Measurements from ENCODE around the gene GHDC. TPM values are rescaled to one million over a fixed set of nuclear protein-coding genes. Genes with fewer than 3 reads are reported as not detected.
"Not testable (repeated sequence)": the region's sequence is repeated elsewhere in the genome, so short reads cannot be mapped to it uniquely, and the experiment has no call there.

GHDC gene
- total and polyA plus RNA-seq, 9 donors = 8.2 to 15.8 (median 10.5) TPM

DNA sequence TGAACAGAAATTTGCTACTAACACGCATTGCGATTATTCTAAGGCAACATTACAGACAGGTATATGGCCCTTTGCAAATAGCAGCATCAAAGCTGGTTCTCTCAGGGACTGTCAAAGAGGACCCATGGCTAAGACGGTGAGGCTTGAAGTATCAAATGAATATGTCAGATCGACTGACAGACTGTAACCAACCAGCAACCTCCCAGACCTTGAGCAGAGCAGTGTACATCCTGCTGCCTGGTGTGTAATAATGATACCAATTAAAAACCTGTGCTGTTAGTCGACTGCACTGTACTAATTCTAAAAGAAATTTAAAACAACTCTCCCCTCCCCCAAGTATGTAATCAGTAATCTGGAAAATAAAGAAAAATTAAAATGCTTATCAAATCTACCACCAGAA lies 35.9 kb upstream of the GHDC start:
- Histone ChIP-seq H3K36me3 (ENCODE audit: control insufficient read depth, insufficient read depth, low read length) (peaks cover 6% of the 10 kb centered on the region), H3K4me1 (ENCODE audit: control insufficient read depth, insufficient read depth, low read length) (peaks cover 14% of the 10 kb centered on the region), H3K4me3 (ENCODE audit: low read length) (no peak overlapping the region), H3K27ac (ENCODE audit: low read length) (no peak overlapping the region), H3K27me3 (ENCODE audit: control insufficient read depth, insufficient read depth, low read length) (no peaks in the 10 kb centered on the region), H3K9me3 (replicated peaks; ENCODE audit: control insufficient read depth, low read depth, low read length) (no peaks in the 10 kb centered on the region)
- no peak for DNase-seq
- 100% methylated on average over 2 of the region's 5 CpGs for WGBS (ENCODE audit: insufficient coverage)

DNA sequence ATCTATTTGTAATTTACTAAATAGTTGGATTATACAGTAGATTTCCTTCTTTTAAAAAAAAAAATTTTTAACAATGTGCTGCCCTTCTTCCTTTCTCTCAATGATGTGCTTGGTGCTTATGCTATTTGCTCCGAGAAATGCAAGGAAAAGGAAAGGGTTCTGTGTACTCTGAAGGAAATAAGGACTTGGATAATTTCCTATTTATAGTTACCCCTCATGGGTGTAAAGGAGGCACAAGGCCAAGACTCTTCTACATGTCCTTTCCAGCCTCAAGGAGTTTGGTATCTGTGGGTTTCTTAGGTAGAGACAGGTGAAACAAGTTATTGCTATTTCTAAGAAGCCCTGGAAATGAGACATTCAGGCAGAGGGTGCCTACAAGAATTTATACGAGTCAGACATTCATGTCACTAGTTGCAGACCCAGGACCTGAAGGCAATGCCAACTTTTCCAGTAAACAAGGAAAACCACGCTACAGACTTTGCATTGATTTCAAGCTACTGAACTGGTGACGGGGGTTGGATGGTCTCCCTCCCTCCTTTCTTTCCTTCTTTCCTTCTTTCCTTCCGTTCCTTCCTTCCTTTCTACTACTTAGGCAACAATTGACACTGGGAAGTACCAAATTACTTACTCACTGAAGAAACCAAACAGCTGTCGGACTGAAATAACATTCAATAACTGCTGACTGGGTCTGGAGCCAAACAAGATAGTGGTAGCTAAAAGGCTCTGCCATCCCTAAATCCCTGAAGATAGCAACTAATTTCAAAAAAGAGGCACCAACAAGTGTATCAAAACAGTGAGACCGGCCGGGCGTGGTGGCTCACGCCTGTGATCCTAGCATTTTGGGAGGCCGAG lies 33.8 kb upstream of the GHDC start:
- Histone ChIP-seq H3K9me3 (replicated peaks; ENCODE audit: control insufficient read depth, low read depth, low read length) (no peaks in the 10 kb centered on the region), H3K4me3 (ENCODE audit: low read length) (no peak overlapping the region), H3K27me3 (ENCODE audit: control insufficient read depth, insufficient read depth, low read length) (no peaks in the 10 kb centered on the region), H3K27ac (ENCODE audit: low read length) (peak overlapping the region; percentile 77), H3K36me3 (ENCODE audit: control insufficient read depth, insufficient read depth, low read length) (peaks cover 25% of the 10 kb centered on the region), H3K4me1 (ENCODE audit: control insufficient read depth, insufficient read depth, low read length) (peaks cover 14% of the 10 kb centered on the region)
- peak; percentile 69 for DNase-seq
- WGBS (ENCODE audit: insufficient coverage) = 72% methylated on average over 9 of the region's 11 CpGs

DNA sequence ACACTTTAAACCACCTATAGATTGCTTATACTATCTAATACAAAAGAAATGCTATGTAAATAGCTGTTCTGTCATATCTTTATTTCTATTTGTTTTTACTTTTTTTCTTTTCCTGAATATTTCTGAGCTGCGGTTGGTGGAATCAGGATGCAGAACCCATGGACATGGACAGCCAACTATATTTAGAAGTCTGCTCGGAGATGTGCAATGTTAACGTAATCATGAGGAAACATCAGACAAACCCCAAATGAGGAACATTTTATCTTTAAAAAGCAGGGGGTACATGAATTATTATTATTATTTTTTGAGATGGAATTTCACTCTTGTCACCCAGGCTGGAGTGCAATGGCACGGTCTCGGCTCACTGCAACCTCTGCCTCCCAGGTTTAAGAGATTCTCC lies 31.4 kb upstream of the GHDC start:
- Histone ChIP-seq H3K27ac (ENCODE audit: low read length) (no peak overlapping the region), H3K4me3 (ENCODE audit: low read length) (no peak overlapping the region), H3K27me3 (ENCODE audit: control insufficient read depth, insufficient read depth, low read length) (no peaks in the 10 kb centered on the region), H3K9me3 (replicated peaks; ENCODE audit: control insufficient read depth, low read depth, low read length) (no peaks in the 10 kb centered on the region), H3K36me3 (ENCODE audit: control insufficient read depth, insufficient read depth, low read length) (peaks cover 42% of the 10 kb centered on the region), H3K4me1 (ENCODE audit: control insufficient read depth, insufficient read depth, low read length) (peaks cover 14% of the 10 kb centered on the region)
- DNase-seq = no peak
- no CpG with 5 or more reads among the region's 5 CpGs for WGBS (ENCODE audit: insufficient coverage)

DNA sequence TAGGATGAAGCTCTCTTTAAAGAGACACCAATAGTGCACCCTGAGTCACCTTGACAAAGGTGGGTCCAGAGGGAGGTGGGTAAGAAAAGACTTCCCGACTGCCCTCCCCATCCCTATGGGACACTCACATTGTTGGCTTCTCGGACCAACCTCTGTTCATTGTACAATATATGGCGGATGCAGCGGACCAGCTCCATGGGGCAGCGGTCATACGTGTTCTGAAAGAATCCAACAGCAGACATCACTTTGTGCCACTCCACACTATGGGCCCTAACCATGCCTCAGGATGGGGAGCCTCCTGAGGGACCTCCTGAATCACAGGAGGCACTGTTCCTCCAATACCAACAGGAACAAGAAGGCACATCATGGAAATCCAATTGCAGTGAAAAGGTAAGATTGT lies 30.4 kb upstream of the GHDC start:
- WGBS (ENCODE audit: insufficient coverage) = 100% methylated on average over 5 of the region's 6 CpGs
- no peak for DNase-seq
- peaks cover 42% of the 10 kb centered on the region for H3K36me3 ChIP-seq (ENCODE audit: control insufficient read depth, insufficient read depth, low read length)
- H3K9me3 ChIP-seq (replicated peaks; ENCODE audit: control insufficient read depth, low read depth, low read length) = no peaks in the 10 kb centered on the region
- no peak overlapping the region for H3K4me3 ChIP-seq (ENCODE audit: low read length)
- H3K4me1 ChIP-seq (ENCODE audit: control insufficient read depth, insufficient read depth, low read length) = peaks cover 21% of the 10 kb centered on the region
- H3K27me3 ChIP-seq (ENCODE audit: control insufficient read depth, insufficient read depth, low read length) = no peaks in the 10 kb centered on the region
- H3K27ac ChIP-seq (ENCODE audit: low read length) = no peak overlapping the region

DNA sequence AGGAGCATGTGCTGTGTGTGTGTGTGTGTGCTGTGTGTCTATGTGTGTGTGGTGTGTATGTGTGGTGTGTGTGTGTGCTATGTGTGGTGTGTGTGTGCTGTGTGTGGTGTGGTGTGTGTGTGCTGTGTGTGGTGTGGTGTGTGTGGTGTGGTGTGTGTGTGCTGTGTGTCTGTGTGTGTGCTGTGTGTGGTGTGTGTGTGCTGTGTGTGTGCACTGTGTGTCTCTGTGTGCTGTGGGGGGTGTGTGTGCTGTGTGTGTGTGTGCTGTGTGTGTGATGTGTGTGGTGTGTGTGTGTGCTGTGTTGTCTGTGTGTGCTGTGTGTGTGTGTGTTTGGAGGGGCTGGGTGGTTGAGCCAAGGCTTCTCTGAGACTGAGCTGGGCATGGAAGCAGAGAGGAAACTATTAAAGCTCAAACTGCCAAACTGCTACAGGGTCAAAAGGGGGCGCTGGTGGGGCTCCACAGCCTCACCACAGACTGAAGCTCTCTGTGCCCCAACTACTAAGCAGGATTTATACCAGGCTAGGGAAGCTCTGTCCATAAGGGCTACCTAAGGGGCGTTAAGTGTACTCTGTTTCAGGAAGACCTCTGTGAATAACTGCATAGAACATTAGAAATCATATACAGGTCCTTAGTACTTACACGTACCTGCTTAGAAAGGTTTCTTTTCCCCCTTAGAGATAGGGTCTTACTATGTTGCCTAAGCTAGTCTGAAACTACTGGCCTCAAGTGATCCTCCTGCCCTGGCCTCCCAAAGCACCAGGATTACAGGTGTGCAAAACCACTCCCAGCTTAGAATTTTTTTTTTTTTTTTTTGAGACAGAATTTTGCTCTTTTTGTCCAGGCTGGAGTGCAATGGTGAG lies 27.8 kb upstream of the GHDC start:
- Histone ChIP-seq H3K36me3 (ENCODE audit: control insufficient read depth, insufficient read depth, low read length) (peaks cover 56% of the 10 kb centered on the region), H3K4me1 (ENCODE audit: control insufficient read depth, insufficient read depth, low read length) (peaks cover 8% of the 10 kb centered on the region), H3K27me3 (ENCODE audit: control insufficient read depth, insufficient read depth, low read length) (no peaks in the 10 kb centered on the region), H3K9me3 (replicated peaks; ENCODE audit: control insufficient read depth, low read depth, low read length) (no peaks in the 10 kb centered on the region), H3K27ac (ENCODE audit: low read length) (no peak overlapping the region), H3K4me3 (ENCODE audit: low read length) (no peak overlapping the region)
- DNase-seq = peak; percentile 48
- no CpG with 5 or more reads among the region's 3 CpGs for WGBS (ENCODE audit: insufficient coverage)

DNA sequence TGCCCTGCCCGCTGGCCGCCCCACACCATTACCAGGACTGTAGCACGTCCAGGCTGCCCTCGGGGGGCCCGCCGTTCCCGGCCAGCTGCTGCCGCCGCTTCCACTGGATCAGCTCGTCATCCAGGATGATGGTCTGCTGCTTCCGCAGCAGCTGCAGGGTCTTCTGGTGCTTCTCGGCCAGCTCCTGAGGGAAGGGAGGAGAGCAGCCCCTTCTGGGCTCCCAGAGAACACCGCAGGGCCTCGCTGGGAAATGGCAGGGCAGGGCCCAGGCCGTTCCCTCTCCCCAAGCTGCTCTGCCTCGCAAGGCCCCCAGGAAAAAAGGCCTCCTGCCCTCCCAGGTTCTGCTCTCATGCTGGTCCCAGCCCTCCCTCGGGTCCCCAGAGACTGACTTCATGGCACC lies 25.0 kb upstream of the GHDC start:
- not testable (repeated sequence) for DNase-seq; H3K27me3 ChIP-seq (ENCODE audit: control insufficient read depth, insufficient read depth, low read length); H3K4me1 ChIP-seq (ENCODE audit: control insufficient read depth, insufficient read depth, low read length); H3K27ac ChIP-seq (ENCODE audit: low read length); H3K4me3 ChIP-seq (ENCODE audit: low read length); H3K9me3 ChIP-seq (replicated peaks; ENCODE audit: control insufficient read depth, low read depth, low read length)
- H3K36me3 ChIP-seq (ENCODE audit: control insufficient read depth, insufficient read depth, low read length) = peaks cover 67% of the 10 kb centered on the region
- no CpG with 5 or more reads among the region's 17 CpGs for WGBS (ENCODE audit: insufficient coverage)

DNA sequence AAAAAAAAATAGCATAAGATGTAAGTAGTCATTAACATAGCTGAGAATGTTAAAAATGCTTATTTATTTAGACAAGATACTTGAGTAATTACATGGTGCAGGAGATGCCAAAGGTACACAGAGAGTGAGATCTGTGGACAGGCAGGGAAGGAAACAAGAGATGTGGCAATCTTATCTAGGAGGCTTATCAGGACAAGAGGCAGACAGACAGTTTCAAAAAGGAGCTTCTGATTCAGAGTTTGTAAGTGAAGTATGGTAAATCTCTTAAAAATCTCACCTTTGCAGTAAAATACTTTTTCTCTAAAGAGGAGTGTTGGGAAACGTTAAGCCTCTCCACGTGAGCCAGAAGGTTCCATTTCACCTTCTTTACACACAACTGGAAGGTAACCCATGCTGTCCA lies 19.9 kb upstream of the GHDC start:
- Histone ChIP-seq H3K4me1 (ENCODE audit: control insufficient read depth, insufficient read depth, low read length) (peaks cover 15% of the 10 kb centered on the region), H3K27ac (ENCODE audit: low read length) (no peak overlapping the region), H3K27me3 (ENCODE audit: control insufficient read depth, insufficient read depth, low read length) (no peaks in the 10 kb centered on the region), H3K9me3 (replicated peaks; ENCODE audit: control insufficient read depth, low read depth, low read length) (no peaks in the 10 kb centered on the region), H3K4me3 (ENCODE audit: low read length) (no peak overlapping the region), H3K36me3 (ENCODE audit: control insufficient read depth, insufficient read depth, low read length) (peaks cover 72% of the 10 kb centered on the region)
- no peak for DNase-seq
- WGBS (ENCODE audit: insufficient coverage) = no CpG with 5 or more reads among the region's 2 CpGs

DNA sequence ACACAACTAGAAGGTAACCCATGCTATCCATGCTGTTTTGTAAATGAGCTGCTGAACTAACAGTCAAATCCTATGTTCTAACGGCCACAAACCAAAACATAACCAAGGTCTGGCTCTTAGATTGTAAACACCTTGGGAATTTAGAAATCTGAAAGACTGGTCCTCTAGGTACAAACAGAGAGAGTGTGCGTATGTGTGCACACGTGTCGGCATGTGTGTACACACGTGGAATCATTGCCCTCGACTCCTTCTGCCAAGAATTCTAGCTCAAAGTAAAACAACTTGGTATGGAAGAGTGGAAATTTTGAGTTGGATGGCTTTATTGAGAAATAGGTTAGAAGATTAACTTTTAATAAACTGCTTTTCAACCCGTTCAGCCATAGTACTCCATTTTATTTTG lies 18.1 kb upstream of the GHDC start:
- WGBS (ENCODE audit: insufficient coverage) = 56% methylated on average over 1 of the region's 7 CpGs
- Histone ChIP-seq H3K27ac (ENCODE audit: low read length) (peak overlapping the region; percentile 81), H3K4me3 (ENCODE audit: low read length) (no peak overlapping the region), H3K9me3 (replicated peaks; ENCODE audit: control insufficient read depth, low read depth, low read length) (no peaks in the 10 kb centered on the region), H3K36me3 (ENCODE audit: control insufficient read depth, insufficient read depth, low read length) (peaks cover 71% of the 10 kb centered on the region), H3K27me3 (ENCODE audit: control insufficient read depth, insufficient read depth, low read length) (no peaks in the 10 kb centered on the region), H3K4me1 (ENCODE audit: control insufficient read depth, insufficient read depth, low read length) (peaks cover 15% of the 10 kb centered on the region)
- peak; percentile 29 for DNase-seq

DNA sequence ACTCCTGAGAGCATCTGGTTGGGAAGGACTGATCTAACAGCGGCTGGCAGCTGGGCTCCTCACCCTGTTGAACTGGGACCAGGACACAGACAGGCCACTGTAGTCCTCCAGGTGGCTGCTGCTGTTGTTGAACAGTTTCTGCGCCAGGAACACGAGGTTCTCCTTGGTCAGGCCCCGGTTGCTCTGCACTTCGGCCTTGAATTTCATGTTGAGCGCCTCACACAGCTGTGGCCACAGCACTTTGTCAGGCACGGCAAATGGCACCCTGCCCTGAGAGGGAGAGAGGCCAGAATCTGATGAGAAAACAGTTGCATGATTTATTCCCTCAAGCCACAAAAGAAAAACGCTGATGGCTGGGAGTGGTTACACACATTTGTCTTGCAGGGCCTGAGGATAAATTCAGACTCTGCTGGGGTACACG lies 17.6 kb upstream of the GHDC start:
- 40% methylated on average over 1 of the region's 9 CpGs for WGBS (ENCODE audit: insufficient coverage)
- H3K27me3 ChIP-seq (ENCODE audit: control insufficient read depth, insufficient read depth, low read length); H3K9me3 ChIP-seq (replicated peaks; ENCODE audit: control insufficient read depth, low read depth, low read length); H3K4me3 ChIP-seq (ENCODE audit: low read length): not testable (repeated sequence)
- Histone ChIP-seq H3K36me3 (ENCODE audit: control insufficient read depth, insufficient read depth, low read length) (peaks cover 69% of the 10 kb centered on the region), H3K4me1 (ENCODE audit: control insufficient read depth, insufficient read depth, low read length) (peaks cover 15% of the 10 kb centered on the region), H3K27ac (ENCODE audit: low read length) (peak overlapping the region; percentile 81)
- peak; percentile 82 for DNase-seq

DNA sequence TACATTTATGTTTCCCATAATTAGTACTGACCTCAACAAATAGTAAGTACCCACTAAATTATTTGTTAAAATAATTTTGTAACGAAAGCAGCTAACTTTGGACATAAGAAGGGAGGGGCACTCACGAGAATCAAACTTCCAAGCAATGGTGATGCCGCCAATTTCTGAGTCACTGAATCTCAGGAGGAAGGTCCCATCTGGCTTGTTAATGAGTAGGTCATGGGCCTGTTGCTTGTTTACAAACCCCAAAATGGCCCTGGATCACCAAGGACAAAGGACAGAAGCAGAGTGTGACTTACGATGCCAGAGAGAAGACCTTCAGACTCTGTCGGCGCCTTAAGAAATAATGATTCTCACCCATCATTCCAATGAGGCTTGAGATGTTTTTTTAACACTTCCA lies 15.8 kb upstream of the GHDC start:
- 82% methylated on average over 3 of the region's 6 CpGs for WGBS (ENCODE audit: insufficient coverage)
- no peaks in the 10 kb centered on the region for H3K9me3 ChIP-seq (replicated peaks; ENCODE audit: control insufficient read depth, low read depth, low read length)
- H3K4me3 ChIP-seq (ENCODE audit: low read length) = no peak overlapping the region
- DNase-seq = no peak
- peaks cover 15% of the 10 kb centered on the region for H3K4me1 ChIP-seq (ENCODE audit: control insufficient read depth, insufficient read depth, low read length)
- H3K27me3 ChIP-seq (ENCODE audit: control insufficient read depth, insufficient read depth, low read length) = no peaks in the 10 kb centered on the region
- peaks cover 65% of the 10 kb centered on the region for H3K36me3 ChIP-seq (ENCODE audit: control insufficient read depth, insufficient read depth, low read length)
- no peak overlapping the region for H3K27ac ChIP-seq (ENCODE audit: low read length)
